HG02763 (cell line): Measurements from ENCODE around the gene CDK12.
"Not testable (repeated sequence)": the region's sequence is repeated elsewhere in the genome, so short reads cannot be mapped to it uniquely, and the experiment has no call there.

Source experiments
- ATAC-seq: cut with Tn5 transposase; IDR thresholded peaks from one replicate; pipeline ENCODE4 v1.9.1; 2021; ENCODE audit warnings: mild to moderate bottlenecking, moderate library complexity; ENCODE audit not compliant: unreplicated experiment

Gene CDK12

GRCh38 chr17:39487946-39488345, 26.7 kb downstream of the CDK12 start:
- no peak for ATAC-seq

DNA sequence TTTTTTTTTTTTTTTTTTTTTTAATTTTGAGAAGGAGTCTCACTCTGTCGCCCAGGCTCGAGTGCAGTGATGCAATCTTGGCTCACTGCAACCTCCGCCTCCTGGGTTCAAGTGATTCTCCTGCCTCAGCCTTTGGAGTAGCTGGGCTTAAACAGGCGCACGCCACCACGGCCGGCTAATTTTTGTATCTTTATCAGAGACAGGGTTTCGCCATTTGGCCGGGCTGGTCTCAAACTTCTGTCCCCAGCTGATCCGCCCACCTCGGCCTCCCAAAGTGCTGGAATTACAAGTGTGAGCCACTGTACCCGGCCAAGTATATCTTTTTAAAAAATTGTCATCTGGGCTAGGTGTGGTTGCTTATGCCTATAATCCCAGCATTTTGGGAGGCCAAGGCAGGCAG, 35.6 kb downstream of the CDK12 start:
- not testable (repeated sequence) for ATAC-seq

DNA sequence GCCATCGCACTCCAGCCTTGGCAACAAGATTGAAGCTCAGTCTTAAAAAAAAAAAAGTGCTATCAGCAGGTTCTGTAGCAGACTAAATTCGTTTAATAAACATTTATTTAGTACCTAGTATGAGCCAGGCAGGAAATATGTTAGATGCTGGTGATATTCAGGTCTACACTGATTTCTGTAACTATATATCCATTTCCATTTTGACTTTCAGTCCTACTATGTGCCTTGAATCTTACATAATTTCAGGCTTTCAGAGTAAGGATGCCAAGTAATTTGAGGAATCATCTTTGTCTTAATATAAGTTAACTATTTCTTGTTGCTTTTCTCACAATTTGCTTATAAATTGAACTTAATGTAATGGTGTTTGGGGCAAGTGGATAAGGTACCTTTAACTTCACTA, 46.2 kb downstream of the CDK12 start:
- ATAC-seq, result no peak

- no peak for ATAC-seq
Observed at GRCh38 chr17:39508987-39509386, 47.7 kb downstream of the CDK12 start.

- ATAC-seq, result no peak
Observed at GRCh38 chr17:39513309-39513708, 52.0 kb downstream of the CDK12 start.

DNA sequence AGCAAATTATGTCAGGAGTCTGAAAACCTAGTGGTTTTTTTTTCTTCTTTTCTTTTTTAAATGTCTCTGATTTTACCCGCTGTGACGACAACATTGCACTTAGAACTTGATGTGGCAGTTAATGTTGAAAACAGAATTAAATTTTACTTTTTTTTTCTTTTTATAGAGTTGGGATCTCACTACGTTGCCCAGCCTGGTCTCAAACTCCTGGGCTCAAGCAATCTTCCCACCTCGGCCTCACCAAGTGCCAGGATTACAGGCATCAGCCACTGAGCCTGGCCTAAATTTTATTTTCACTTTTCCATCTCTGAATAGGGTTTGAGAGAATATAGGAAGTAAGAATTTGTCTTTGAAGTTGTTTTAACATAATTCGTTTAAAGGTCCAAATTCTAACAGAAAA, 52.6 kb downstream of the CDK12 start:
- ATAC-seq, result no peak

GRCh38 chr17:39517224-39517623, 55.9 kb downstream of the CDK12 start:
- ATAC-seq, result no peak

- ATAC-seq, result no peak
Observed at GRCh38 chr17:39525801-39526506, 64.7 kb downstream of the CDK12 start.

DNA sequence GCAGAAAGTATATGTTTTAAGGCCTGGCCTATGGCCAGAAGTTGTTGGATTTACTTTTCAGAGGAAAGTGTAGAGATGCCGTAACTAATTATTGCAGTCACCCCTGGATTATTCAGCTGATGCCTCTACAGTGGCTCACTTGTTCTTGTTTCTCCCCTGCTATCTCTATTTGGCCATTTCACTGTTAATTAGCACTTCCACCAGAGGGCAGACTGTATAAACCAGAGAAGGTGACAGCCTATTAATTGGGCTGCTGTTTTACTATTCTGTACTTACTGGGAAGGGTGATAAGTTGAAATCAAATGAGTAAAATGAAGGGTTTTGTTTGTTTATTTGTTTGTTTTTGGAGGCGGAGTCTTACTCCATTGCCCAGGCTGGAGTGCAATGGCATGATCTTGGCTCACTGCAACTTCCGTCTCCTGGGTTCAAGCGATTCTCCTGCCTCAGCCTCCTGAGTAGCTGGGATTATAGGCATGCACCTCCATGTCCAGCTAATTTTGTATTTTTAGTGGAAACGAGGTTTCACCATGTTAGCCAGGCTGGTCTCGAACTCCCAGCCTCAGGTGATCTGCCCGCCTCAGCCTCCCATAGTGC, 66.0 kb downstream of the CDK12 start:
- ATAC-seq, result no peak

DNA sequence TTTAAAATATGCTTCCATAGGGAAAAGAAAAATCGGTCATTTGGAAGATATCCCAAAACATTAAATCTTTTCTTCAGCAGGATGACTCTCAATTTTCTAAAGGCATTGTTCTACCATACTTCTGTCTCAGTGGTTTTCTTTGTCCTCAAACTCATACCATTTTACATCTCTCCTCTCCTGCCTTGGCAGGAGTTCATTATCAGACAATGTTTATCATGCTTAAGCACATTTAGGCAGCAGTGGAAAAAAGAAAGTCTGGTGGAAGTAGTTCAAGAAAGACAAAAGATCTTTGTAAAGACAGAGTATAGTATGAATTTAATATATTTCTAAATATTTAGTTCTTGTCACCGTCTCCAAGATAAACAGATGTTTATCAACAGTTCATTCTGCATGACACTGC, 68.2 kb downstream of the CDK12 start:
- no peak for ATAC-seq

DNA sequence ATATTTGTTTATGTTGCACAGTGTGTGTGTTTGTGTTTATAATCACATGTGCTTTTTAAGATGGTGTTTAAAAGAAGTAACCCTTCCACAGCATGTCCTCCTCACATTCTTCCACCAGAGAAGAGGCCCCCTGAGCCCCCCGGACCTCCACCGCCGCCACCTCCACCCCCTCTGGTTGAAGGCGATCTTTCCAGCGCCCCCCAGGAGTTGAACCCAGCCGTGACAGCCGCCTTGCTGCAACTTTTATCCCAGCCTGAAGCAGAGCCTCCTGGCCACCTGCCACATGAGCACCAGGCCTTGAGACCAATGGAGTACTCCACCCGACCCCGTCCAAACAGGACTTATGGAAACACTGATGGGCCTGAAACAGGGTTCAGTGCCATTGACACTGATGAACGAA, 69.2 kb downstream of the CDK12 start:
- ATAC-seq, result no peak

- ATAC-seq, result no peak
Observed at GRCh38 chr17:39531252-39531651, 70.0 kb downstream of the CDK12 start.

GRCh38 chr17:39533891-39534290, 72.6 kb downstream of the CDK12 start:
- no peak for ATAC-seq

GRCh38 chr17:39534768-39535405, 73.6 kb downstream of the CDK12 start:
- ATAC-seq, result no peak

DNA sequence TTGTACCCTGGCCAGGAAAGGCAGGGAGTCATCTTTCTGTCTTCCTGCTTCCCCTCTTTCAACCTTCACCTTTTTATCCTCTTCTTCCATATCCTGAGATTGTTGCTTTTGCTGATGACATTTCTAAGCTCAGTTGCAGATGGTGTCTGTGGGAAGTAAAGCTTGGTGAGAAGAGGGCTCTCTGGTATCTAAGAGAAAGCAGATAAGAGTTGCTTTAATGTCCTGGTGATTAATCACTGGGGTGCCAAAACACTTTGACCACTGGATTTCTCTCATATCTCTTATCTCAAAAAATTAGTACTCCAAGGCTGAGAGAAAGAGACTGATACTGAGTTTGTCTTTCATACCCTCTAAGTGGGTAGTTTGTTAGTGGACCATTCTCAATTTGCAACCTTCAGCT, 75.2 kb downstream of the CDK12 start:
- ATAC-seq, result no peak

- not testable (repeated sequence) for ATAC-seq
Observed at GRCh38 chr17:39537364-39537763, 76.1 kb downstream of the CDK12 start.

- ATAC-seq, result no peak
Observed at GRCh38 chr17:39538866-39539265, 77.6 kb downstream of the CDK12 start.

GRCh38 chr17:39540611-39541010, 79.3 kb downstream of the CDK12 start:
- ATAC-seq, result no peak

DNA sequence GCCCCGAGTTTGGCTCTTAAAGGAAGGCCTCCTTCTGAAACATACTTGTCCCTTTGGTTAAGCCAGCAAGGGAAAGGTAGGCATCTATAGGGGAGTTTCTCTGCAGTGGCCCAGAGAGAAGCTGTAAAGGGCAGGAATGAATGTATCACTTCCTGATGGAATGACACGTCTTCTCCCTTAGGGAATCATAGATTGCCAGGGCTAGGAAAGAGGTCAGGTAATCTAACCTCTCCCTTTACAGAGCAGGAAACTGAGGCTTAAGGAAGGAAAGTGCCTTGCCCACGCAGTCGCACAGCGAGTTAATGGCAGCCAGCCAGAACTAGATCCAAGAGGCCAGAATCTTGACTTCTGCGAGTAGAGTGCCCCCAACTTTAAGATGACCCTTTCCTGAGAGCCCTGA, 80.4 kb downstream of the CDK12 start:
- no peak for ATAC-seq

DNA sequence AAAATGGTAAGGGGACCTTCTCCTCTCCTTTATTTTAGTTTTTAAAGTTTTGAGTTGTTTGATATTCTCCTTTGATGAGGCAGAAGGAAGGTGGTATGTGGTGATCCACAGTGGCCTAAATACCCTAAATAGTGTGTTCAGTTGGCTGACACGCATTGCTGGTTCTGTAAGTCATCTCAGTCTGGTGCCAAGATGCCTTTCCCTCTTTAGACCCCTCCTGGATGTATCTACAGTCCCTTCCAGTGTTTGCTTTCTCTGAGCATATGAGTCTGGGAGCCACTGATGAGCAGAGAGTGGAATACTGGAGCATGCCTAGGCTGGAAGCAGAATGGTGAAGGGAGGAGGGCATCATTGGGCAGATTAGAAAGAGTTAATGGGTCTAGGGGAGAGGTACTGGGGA, 81.9 kb downstream of the CDK12 start:
- ATAC-seq, result no peak

- ATAC-seq, result no peak
Observed at GRCh38 chr17:39543664-39544063, 82.4 kb downstream of the CDK12 start.

DNA sequence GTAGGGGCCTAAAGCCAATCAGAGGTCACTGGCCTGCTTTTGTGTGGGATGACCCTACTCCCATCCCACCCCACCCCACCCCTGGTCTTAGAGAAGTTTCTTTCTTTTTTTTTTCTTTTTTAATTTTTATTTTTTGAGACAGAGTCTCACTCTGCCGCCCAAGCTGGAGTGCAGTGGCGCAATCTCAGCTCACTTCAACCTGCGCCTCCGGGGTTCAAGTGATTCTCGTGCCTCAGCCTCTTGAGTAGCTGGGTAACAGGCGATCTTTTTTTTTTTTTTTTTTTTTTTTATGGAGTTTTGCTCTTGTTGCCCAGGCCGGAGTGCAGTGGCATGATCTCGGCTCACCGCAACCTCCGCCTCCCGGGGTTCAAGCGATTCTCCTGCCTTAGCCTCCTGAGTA, 83.1 kb downstream of the CDK12 start:
- ATAC-seq, result not testable (repeated sequence)
